Tracheal epithelial cell (primary cell): ENCODE results near the gene HIVEP1. TPM values are rescaled to one million over a fixed set of nuclear protein-coding genes. Genes with fewer than 3 reads are reported as not detected.

Experiments
- total RNA-seq: library from RNA; depleted of rRNA; stranded (reverse); fragments of >200 nt; gene quantifications from 2 replicates; pipeline ENCODE4 v1.2.1, GENCODE V29; 2014

HIVEP1 gene
- total RNA-seq, result 12.8 and 16.6 TPM in 2 replicates

GRCh38 chr6:12012038-12012557 lies at the start of gene HIVEP1:
Gene HIVEP1 (plus strand): TSS chr6:12012312. CDS start chr6:12015629, 3,317 bp downstream.

Other genes with a start within 250 kb of the HIVEP1 start
- gene ADTRP, start 233.5 kb upstream of the HIVEP1 start, total RNA-seq, result 6.5 and 12.8 TPM in 2 replicates